VCaP (cell line): ENCODE results near the gene POMGNT2.

Experiments used
- H3K27ac ChIP-seq: fragments of 450-650 bp; 2 replicates; pipeline ENCODE4 v1.5.1; 2017
- CTCF ChIP-seq: fragments of 450-650 bp; conservative IDR thresholded peaks from 2 replicates; pipeline ENCODE4 v1.5.1; 2017; ENCODE audit warnings: mild to moderate bottlenecking, moderate library complexity

The POMGNT2 gene

GRCh38 chr3:43120937-43121336 lies 15.1 kb upstream of the POMGNT2 start:
- no peak overlapping the region for H3K27ac ChIP-seq
- no peak for TF ChIP-seq CTCF

DNA sequence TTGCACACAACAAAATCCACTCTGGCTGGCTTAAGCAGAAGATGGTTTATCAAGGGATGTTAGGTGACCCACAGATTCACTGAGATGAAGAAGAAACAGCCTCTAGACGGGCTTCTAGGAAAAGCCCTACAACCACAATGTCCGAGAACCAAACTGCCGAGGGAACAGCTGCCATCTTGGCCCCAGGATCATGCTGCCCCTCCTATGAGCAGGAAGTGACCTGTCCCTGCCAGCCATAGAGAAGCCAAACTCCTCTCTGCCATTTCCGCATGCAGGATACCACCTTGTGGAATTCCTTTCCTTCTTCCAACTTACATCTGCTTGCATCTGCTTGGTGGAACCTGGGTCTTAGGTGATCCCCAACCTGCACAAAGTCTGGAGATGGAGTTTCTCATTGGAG lies 11.4 kb upstream of the POMGNT2 start:
- no peak for TF ChIP-seq CTCF

GRCh38 chr3:43113671-43114070 lies 7.8 kb upstream of the POMGNT2 start:
- no peak overlapping the region for H3K27ac ChIP-seq
- TF ChIP-seq CTCF = no peak

More for the DNA sequence above, 11.4 kb upstream of the POMGNT2 start:
- H3K27ac ChIP-seq = no peak overlapping the region

GRCh38 chr3:43106293-43106628 lies 382 bp upstream of the POMGNT2 start:
- no peak overlapping the region; the same call in 1 of the 2 replicates for H3K27ac ChIP-seq
- no peak for TF ChIP-seq CTCF

- TF ChIP-seq CTCF = no peak
- H3K27ac ChIP-seq = peak overlapping the region; percentile 69; the same call in 1 of the 2 replicates
Observed at GRCh38 chr3:43104660-43105595, 951 bp downstream of the POMGNT2 start.

GRCh38 chr3:43104039-43104438 lies 1.8 kb downstream of the POMGNT2 start:
- TF ChIP-seq CTCF = no peak
- no peak overlapping the region for H3K27ac ChIP-seq

GRCh38 chr3:43102773-43103480 lies 3.0 kb downstream of the POMGNT2 start:
- H3K27ac ChIP-seq = no peak overlapping the region

More at GRCh38 chr3:43102773-43103480, 3.0 kb downstream of the POMGNT2 start:
- no peak for TF ChIP-seq CTCF
